Ishikawa (cell line): ENCODE data around the gene CLRN2.

Experiments used
- CEBPB ChIP-seq: IDR thresholded peaks from 2 replicates; pipeline ENCODE4 v1.6.1; 2012
- CREB1 ChIP-seq: IDR thresholded peaks from 2 replicates; pipeline ENCODE4 v1.6.1; 2012; ENCODE audit warnings: low read depth
- EGR1 ChIP-seq: IDR thresholded peaks from 2 replicates; pipeline ENCODE4 v1.6.1; 2012
- EP300 ChIP-seq: IDR thresholded peaks from 2 replicates; pipeline ENCODE4 v1.6.1; 2012; ENCODE audit warnings: borderline replicate concordance
- FOXM1 ChIP-seq: IDR thresholded peaks from 2 replicates; pipeline ENCODE4 v1.6.1; 2012; ENCODE audit warnings: low read depth, borderline replicate concordance
- MAX ChIP-seq: IDR thresholded peaks from 2 replicates; pipeline ENCODE4 v1.6.1; 2012
- NFIC ChIP-seq: IDR thresholded peaks from 2 replicates; pipeline ENCODE4 v1.6.1; 2012
- RAD21 ChIP-seq: IDR thresholded peaks from 2 replicates; pipeline ENCODE4 v1.6.1; 2012; ENCODE audit warnings: low read depth
- REST ChIP-seq: IDR thresholded peaks from 2 replicates; pipeline ENCODE4 v1.6.1; 2012; ENCODE audit warnings: low read depth, mild to moderate bottlenecking
- TAF1 ChIP-seq: IDR thresholded peaks from 2 replicates; pipeline ENCODE4 v1.6.1; 2012; ENCODE audit warnings: low read depth, mild to moderate bottlenecking
- TCF12 ChIP-seq: IDR thresholded peaks from 2 replicates; pipeline ENCODE4 v1.6.1; 2012; ENCODE audit warnings: low read depth
- TEAD4 ChIP-seq: IDR thresholded peaks from 2 replicates; pipeline ENCODE4 v1.6.1; 2012
- YY1 ChIP-seq: IDR thresholded peaks from 2 replicates; pipeline ENCODE4 v1.6.1; 2012; ENCODE audit warnings: low read depth
- ZBTB7A ChIP-seq: IDR thresholded peaks from 2 replicates; pipeline ENCODE4 v1.6.1; 2012; ENCODE audit warnings: low read depth
- TF ChIP-seq, protein P1 (sequence below): IDR thresholded peaks from 2 replicates; pipeline ENCODE4 v1.6.1; 2012

Gene CLRN2

DNA sequence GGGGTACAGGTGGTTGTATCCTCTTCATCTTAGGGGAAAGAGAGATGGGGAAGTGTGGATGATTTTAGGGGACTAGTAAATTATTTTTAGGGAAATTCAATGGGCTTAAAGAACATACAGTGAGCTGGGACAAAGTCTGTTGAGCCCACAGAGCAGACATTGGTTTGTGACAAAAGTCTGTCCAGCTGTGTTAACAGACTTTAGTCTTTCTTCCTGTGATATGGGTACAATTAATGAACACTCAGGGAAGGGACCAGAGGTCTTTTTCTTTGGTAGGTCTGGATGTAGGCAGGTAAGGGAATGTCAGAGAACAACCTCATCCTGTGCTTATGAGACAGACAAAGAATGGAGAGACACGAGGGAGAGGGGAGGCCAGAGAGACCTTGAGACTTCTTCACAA lies 2.0 kb downstream of the CLRN2 start:
- TF ChIP-seq EP300 = no peak
- no peak for TF ChIP-seq TEAD4
- TF ChIP-seq MAX = no peak
- TF ChIP-seq NFIC = no peak
- TF ChIP-seq CREB1 = no peak
- TF ChIP-seq FOXM1 = no peak
- TF ChIP-seq ZBTB7A = no peak
- no peak for TF ChIP-seq YY1
- TF ChIP-seq, protein P1, sequence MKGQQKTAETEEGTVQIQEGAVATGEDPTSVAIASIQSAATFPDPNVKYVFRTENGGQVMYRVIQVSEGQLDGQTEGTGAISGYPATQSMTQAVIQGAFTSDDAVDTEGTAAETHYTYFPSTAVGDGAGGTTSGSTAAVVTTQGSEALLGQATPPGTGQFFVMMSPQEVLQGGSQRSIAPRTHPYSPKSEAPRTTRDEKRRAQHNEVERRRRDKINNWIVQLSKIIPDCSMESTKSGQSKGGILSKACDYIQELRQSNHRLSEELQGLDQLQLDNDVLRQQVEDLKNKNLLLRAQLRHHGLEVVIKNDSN = no peak
- TF ChIP-seq TAF1 = no peak
- TF ChIP-seq TCF12 = no peak
- TF ChIP-seq CEBPB = no peak
- TF ChIP-seq REST = no peak
- no peak for TF ChIP-seq RAD21
- TF ChIP-seq EGR1 = no peak

- TF ChIP-seq MAX = no peak
- TF ChIP-seq EP300 = no peak
- TF ChIP-seq, protein P1 = no peak
- no peak for TF ChIP-seq FOXM1
- TF ChIP-seq TAF1 = no peak
- no peak for TF ChIP-seq YY1
- no peak for TF ChIP-seq EGR1
- no peak for TF ChIP-seq RAD21
- TF ChIP-seq ZBTB7A = no peak
- TF ChIP-seq TEAD4 = no peak
- TF ChIP-seq REST = no peak
- no peak for TF ChIP-seq CEBPB
- TF ChIP-seq TCF12 = no peak
- TF ChIP-seq NFIC = no peak
- no peak for TF ChIP-seq CREB1
Observed at GRCh38 chr4:17517664-17518063, 2.7 kb downstream of the CLRN2 start.

- no peak for TF ChIP-seq FOXM1
- TF ChIP-seq RAD21 = no peak
- TF ChIP-seq, protein P1 = no peak
- TF ChIP-seq CREB1 = no peak
- TF ChIP-seq EGR1 = no peak
- no peak for TF ChIP-seq TEAD4
- TF ChIP-seq EP300 = no peak
- no peak for TF ChIP-seq TCF12
Observed at GRCh38 chr4:17521595-17521994, 6.6 kb downstream of the CLRN2 start.

GRCh38 chr4:17523662-17524061 lies 8.7 kb downstream of the CLRN2 start:
- TF ChIP-seq TAF1 (no peak), NFIC (no peak), REST (no peak), EGR1 (no peak), FOXM1 (no peak), YY1 (no peak), TEAD4 (no peak), EP300 (no peak), TCF12 (no peak), ZBTB7A (no peak), CREB1 (no peak), MAX (no peak), CEBPB (no peak), RAD21 (no peak)
- TF ChIP-seq, protein P1 = no peak
